NCI-H2196 treated with DMSO at 0.1 percent for 48 hours (cell line): ENCODE data around the gene RABGAP1L.

Source experiments
- DNase-seq: peaks from one replicate; lab custom pipeline; 2025; ENCODE audit not compliant: unreplicated experiment; lab: John Stamatoyannopoulos, UW

The RABGAP1L gene

DNA sequence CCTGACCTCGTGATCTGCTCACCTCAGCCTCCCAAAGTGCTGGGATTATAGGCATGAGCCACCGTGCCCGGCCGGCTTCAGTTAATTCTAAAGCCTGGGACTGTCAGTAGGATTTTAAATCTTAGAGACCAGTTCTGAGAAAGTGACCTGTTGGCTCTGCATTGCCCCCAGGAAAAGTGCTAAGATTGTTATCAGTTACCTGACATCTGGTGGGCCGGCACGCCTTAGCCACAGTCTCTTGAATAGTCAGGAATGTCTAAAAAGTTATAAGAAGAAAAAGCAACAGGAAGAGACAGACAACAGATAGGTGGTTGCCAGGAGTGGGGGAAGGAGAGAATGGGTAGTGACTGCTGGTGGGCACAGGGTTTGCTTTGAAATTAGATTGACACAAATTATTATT, 35.1 kb downstream of the RABGAP1L start:
- DNase-seq: no peak

DNA sequence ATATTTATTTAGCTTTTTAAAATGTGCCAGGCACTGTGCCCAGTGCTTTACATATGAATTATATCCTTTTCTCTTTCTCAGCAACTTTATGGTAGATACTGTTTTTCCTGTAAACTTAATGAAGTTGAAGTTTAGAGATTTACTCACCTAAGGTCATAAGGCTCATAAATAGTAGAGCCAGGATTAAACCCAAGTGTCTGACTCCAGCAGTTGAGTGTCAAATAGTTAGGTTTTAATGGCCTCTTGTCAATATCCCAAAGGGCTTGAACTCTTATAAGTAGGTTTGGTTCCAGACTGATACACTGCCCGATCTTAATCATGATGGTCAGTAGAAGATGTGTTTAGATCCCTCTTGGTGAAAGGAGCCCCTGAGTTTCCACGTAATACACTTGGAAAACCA, 37.8 kb downstream of the RABGAP1L start:
- no peak for DNase-seq

GRCh38 chr1:174197547-174197946, 38.2 kb downstream of the RABGAP1L start:
- DNase-seq: no peak

GRCh38 chr1:174198202-174198601, 38.9 kb downstream of the RABGAP1L start:
- DNase-seq: no peak

DNA sequence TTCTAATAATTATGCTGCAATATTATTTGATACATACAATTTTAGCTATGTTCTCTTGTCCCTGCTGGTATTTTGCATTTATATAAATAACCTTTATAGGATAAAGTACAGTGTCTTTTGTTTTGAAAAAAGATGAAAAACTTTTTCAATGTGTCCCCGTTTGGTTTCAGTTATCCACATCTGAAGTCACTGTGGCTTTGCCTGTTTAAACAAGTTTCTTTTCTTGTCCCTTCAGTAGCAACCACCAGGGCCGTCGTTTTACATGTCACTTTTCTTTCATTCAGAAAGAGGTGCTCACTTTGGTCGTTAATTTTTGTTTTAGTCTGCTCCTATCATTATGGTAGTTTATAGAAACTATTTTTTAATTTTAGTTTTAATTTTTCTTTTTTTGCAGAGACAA, 41.4 kb downstream of the RABGAP1L start:
- DNase-seq: no peak

DNA sequence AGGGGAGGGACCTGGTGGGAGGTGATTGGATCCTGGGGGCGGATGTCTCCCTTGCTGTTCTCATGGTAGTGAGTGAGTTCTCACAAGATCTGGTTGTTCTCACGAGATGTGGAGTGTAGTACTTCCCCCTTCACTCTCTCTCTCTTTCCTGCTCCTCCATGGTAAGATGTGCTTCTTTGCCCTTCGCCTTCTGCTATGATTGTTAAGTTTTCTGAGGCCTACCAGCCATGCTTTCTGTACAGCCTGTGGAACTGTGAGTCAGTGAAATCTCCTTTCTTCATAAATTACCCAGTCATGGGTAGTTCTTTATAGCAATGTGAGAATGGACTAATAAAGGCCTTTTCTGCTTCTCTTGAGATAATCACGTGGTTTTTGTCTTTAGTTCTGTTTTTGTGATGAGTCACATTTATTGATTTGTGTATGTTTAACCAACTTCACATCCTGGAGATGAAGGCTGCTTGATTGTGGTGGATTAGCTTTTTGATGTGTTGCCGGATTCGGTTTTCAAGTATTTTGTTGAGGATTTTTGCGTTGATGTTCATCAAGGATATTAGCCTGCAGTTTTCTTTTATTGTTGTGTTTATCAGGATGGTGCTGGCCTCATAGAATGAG, 45.5 kb downstream of the RABGAP1L start:
- DNase-seq: no peak

GRCh38 chr1:174206148-174206836, 47.0 kb downstream of the RABGAP1L start:
- DNase-seq: no peak

- no peak for DNase-seq
Observed at GRCh38 chr1:174209347-174210187, 50.2 kb downstream of the RABGAP1L start.

DNA sequence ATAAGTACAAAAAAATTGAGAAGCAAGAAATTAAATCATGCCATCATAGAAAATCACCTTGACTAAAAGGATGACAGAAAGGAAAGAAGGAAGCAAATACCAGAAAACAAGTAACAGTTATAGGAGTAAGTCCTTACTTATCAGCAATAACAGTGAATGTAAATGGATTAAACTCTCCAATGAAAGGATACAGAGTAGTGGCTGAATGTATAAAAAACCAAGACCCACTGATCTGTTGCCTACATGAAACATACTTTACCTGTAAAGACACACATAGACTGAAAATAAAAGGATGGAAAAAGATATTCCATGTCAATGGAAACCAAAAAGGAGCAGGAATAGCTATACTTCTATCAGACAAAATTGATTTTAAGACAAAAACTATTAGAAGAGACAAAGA, 52.2 kb downstream of the RABGAP1L start:
- no peak for DNase-seq

DNA sequence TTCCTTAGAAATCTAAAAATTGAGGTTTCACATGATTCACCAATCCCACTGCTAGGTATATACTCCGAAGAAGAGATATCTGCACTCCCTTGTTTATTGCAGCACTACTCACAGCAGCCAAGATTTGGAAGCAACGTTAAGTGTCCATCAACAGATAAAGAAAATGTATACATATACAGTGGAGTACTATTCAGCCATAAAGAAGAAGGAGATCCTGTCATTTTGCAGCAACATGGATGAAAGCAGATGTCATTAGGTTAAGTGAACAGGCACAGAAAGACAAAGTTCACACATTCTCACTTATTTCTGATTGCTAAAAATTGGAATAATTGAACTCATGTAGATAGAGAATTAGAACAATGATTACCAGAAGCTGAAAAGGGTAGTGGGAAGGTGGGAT, 56.4 kb downstream of the RABGAP1L start:
- DNase-seq: no peak

- DNase-seq: no peak
Observed at GRCh38 chr1:174217248-174217647, 57.9 kb downstream of the RABGAP1L start.

DNA sequence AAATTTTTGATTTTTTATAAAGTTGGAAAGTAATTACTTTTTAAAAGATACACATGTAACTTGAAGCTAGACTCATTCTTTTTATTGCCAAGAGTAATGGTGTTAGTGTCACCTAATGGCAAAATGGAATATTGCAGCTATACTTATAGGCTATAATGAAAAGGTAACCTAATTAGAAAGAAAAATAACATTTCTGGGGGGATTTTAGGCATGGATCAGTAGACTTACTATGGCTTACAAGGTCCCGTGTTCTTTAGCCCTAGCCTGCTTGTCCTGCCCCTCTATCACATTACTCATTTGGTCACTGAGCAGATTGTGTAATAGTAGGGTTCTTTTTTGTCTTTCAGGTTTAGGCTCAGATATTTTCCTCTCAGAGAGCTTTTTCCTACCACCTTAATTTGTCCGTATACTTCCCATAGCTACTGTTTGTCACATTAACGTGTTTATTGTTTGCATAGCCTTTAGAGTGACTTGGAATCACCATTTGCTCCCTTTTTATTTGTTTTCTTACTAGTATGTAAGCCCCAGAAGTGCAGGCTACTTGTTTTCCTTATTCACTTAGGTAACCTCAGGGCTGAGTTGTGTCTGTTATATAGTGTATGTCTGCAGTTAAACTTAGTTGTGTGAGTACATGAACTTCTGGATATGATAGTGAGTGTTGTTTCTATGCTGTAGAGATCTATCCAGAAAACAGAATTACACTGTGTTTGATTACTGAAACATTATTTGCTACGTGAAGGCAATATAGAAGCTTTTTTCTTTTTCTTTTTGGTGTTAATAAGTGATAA, 58.7 kb downstream of the RABGAP1L start:
- DNase-seq: peak; percentile 3

DNA sequence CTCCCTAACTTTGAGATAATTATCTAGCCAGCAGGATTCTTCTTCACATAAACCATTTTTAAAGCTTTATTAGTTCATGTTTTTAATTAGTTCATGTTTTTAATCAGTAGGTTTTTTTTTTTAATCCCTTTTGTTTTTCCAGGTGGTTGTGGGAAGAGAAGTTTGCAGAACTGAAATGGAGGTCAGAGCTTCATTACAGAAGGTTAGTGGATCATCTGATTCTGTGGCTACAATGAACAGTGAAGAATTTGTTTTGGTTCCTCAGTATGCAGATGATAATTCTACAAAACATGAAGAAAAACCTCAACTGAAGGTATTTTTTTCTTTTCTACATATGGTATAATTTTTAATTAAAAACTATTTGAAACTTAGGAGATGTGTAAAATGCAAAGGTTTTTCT, 59.7 kb downstream of the RABGAP1L start:
- no peak for DNase-seq

GRCh38 chr1:174219606-174220370, 60.5 kb downstream of the RABGAP1L start:
- no peak for DNase-seq

DNA sequence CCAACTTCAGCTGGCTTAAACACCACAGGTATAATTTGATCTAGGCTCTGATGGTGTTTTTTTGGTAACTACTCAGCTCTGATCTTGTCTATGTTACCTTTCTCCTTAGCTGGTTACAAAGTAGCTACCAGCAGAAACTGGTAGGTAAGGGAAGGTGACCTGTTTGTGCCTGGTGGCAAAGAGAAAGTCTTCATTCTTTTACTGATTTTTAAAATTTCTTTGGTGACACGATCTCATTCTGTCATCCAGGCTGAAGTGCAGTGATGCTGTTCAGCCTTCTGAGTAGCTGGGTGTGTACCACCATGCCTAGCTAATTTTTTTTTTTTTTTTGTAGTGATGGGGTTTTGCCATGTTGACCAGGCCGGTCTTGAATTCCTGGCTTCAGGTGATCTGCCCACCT, 62.4 kb downstream of the RABGAP1L start:
- no peak for DNase-seq

- no peak for DNase-seq
Observed at GRCh38 chr1:174222166-174222949, 63.0 kb downstream of the RABGAP1L start.

- no peak for DNase-seq
Observed at GRCh38 chr1:174224641-174225040, 65.3 kb downstream of the RABGAP1L start.

DNA sequence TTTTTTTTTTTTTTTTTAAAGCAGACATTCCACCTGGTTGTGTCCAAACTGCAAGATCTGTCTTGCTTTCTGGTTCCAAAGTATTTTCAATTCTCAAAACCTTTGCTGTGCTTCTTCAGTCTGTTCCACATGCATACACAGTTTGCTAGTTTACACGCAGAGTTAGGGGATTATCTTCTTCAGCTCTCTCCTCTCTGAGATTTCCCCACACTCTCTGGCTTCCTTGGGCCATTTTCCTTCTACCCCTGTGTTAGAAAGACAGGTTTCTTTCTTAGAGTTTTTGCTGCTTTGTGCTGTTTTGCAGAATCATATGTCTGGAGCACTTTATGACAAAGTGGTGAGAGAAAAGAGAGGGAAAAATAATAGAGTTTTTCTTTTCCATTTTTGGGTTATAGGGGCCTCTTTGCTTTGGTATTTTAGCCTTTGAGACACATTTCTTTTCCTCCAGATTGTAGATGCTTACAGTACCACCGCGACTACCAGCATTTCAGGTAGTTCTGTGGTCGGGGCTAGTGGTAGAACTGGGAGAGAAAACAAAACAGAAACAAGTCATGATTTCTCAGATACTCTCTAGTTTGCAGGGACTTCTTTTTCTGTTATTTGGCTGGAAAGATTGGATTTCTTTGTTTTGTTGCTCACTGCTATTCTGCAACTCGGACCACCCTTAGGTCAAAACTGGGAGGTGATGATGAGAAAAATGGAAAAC, 66.3 kb downstream of the RABGAP1L start:
- DNase-seq: no peak

GRCh38 chr1:174230399-174230798, 71.1 kb downstream of the RABGAP1L start:
- no peak for DNase-seq
